HEK293T (cell line): Measurements from ENCODE around the gene TSEN2.

ENCODE experiments used
- ARNT ChIP-seq: fragments of 450-650 bp; IDR thresholded peaks from 2 replicates; pipeline ENCODE4 v1.6.1; 2017; ENCODE audit warnings: mild to moderate bottlenecking
- BHLHE40 ChIP-seq: fragments of 450-650 bp; IDR thresholded peaks from 2 replicates; pipeline ENCODE4 v1.6.1; 2016; ENCODE audit warnings: mild to moderate bottlenecking, moderate library complexity, borderline replicate concordance
- CTBP1 ChIP-seq: fragments of 450-650 bp; IDR thresholded peaks from 2 replicates; pipeline ENCODE4 v1.6.1; 2016; ENCODE audit warnings: borderline replicate concordance
- ELF4 ChIP-seq: fragments of 450-650 bp; IDR thresholded peaks from 2 replicates; pipeline ENCODE4 v1.6.1; 2017; ENCODE audit warnings: antibody characterized with exemption
- FOXA1 ChIP-seq: fragments of 450-650 bp; IDR thresholded peaks from 2 replicates; pipeline ENCODE4 v1.6.1; 2016; ENCODE audit warnings: mild to moderate bottlenecking
- FOXK2 ChIP-seq: fragments of 450-650 bp; IDR thresholded peaks from 2 replicates; pipeline ENCODE4 v1.6.1; 2016; ENCODE audit warnings: mild to moderate bottlenecking
- FOXM1 ChIP-seq: fragments of 450-650 bp; IDR thresholded peaks from 2 replicates; pipeline ENCODE4 v1.6.1; 2017; ENCODE audit warnings: mild to moderate bottlenecking, borderline replicate concordance
- HDGF ChIP-seq: fragments of 450-650 bp; IDR thresholded peaks from 2 replicates; pipeline ENCODE4 v1.6.1; 2017; ENCODE audit warnings: antibody characterized with exemption, borderline replicate concordance
- LEF1 ChIP-seq: fragments of 450-650 bp; IDR thresholded peaks from 2 replicates; pipeline ENCODE4 v1.6.1; 2017; ENCODE audit warnings: mild to moderate bottlenecking, borderline replicate concordance
- NFRKB ChIP-seq: fragments of 450-650 bp; IDR thresholded peaks from 2 replicates; pipeline ENCODE4 v1.6.1; 2016; ENCODE audit warnings: mild to moderate bottlenecking, moderate library complexity
- SP1 ChIP-seq: fragments of 450-650 bp; IDR thresholded peaks from 2 replicates; pipeline ENCODE4 v1.6.1; 2017
- SUZ12 ChIP-seq: fragments of 450-650 bp; IDR thresholded peaks from 2 replicates; pipeline ENCODE4 v1.6.1; 2016; ENCODE audit warnings: mild to moderate bottlenecking
- TARDBP ChIP-seq: fragments of 450-650 bp; IDR thresholded peaks from 2 replicates; pipeline ENCODE4 v1.6.1; 2016
- ZNF384 ChIP-seq: fragments of 450-650 bp; IDR thresholded peaks from 2 replicates; pipeline ENCODE4 v1.6.1; 2016

DNA sequence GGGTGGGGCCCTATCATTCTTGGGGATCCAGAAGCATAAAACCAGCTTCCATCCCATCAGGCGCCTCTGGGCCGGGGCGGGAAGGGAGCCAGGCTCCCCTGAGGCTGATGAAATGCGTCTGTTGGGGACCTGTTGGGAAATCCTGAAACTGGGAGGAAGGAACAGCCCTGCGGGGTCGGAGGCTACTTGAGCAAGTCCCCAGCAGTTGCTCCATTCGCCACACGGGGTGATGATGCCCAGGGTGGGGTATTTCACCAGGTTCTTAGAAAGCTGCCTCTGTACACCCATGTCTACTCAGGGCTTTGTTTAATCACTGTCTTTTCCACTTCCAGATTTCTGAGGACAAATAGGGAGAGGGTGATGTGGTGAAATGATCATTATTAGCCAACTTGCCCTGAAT is 25.4 kb upstream of the TSEN2 start:
- TF ChIP-seq SP1 (no peak), SUZ12 (no peak), BHLHE40 (no peak), ELF4 (no peak), TARDBP (no peak), FOXM1 (no peak), FOXK2 (no peak), ZNF384 (no peak), NFRKB (no peak), ARNT (no peak), HDGF (no peak), LEF1 (no peak), CTBP1 (no peak), FOXA1 (no peak)
